K562 (cell line): ENCODE data around the gene VASH1. TPM values are rescaled to one million over a fixed set of nuclear protein-coding genes. Genes with fewer than 3 reads are reported as not detected.

ENCODE experiments used
- CTBP1 ChIP-seq: fragments of 450-650 bp; IDR thresholded peaks from 2 replicates; pipeline ENCODE4 v1.6.1; 2016; ENCODE audit warnings: borderline replicate concordance
- KDM5B ChIP-seq: fragments of 200-600 bp; sonication (generic); IDR thresholded peaks from 2 replicates; pipeline ENCODE4 v1.6.1; 2012; ENCODE audit warnings: low read depth, mild to moderate bottlenecking, moderate library complexity, low read length, control low read depth, inconsistent platforms; ENCODE audit not compliant: insufficient replicate concordance
- L3MBTL2 ChIP-seq: fragments of 450-650 bp; IDR thresholded peaks from 2 replicates; pipeline ENCODE4 v1.6.1; 2016; ENCODE audit warnings: mild to moderate bottlenecking, moderate library complexity
- NFE2L1 ChIP-seq: fragments of 450-650 bp; IDR thresholded peaks from 2 replicates; pipeline ENCODE4 v1.6.1; 2016; ENCODE audit warnings: missing genetic modification characterization, low read depth, mild to moderate bottlenecking, missing compliant biosample characterization, moderate library complexity, borderline replicate concordance
- PCBP1 ChIP-seq: fragments of 200-400 bp; formaldehyde crosslinking; IDR thresholded peaks from 2 replicates; pipeline ENCODE4 v1.6.1; 2018; ENCODE audit warnings: mild to moderate bottlenecking, low read depth, low read length; ENCODE audit not compliant: poor library complexity, severe bottlenecking
- RBM25 ChIP-seq: fragments of 200-400 bp; formaldehyde crosslinking; IDR thresholded peaks from 2 replicates; pipeline ENCODE4 v1.6.1; 2018; ENCODE audit warnings: low read length, low read depth, moderate library complexity; ENCODE audit not compliant: severe bottlenecking
- RBM39 ChIP-seq: fragments of 200-400 bp; formaldehyde crosslinking; optimal IDR thresholded peaks from 2 replicates; pipeline ENCODE3; 2018; ENCODE audit warnings: low read depth, low read length
- RCOR1 ChIP-seq, 2 experiments: IDR thresholded peaks; 2 replicates each; pipeline ENCODE4 v1.6.1; 2012; ENCODE audit warnings: low read depth in 2 of 2, low read length in 2 of 2, borderline replicate concordance in 1 of 2, improper control_type of control experiment in 1 of 2
- SMAD1 ChIP-seq: fragments of 150-350 bp; IDR thresholded peaks from 2 replicates; pipeline ENCODE4 v1.6.1; 2014; ENCODE audit warnings: low read length, low read depth; ENCODE audit not compliant: partially characterized antibody
- SREBF2 ChIP-seq: sonication (generic); formaldehyde crosslinking; IDR thresholded peaks from 2 replicates; pipeline ENCODE4 v1.4.0; 2020; ENCODE audit warnings: mild to moderate bottlenecking, missing genetic modification reagents
- TBL1XR1 ChIP-seq, 2 experiments: IDR thresholded peaks; 2 replicates each; pipeline ENCODE4 v1.6.1; 2012; ENCODE audit warnings: improper control_type of control experiment in 2 of 2, low read length in 2 of 2, mild to moderate bottlenecking in 1 of 2
- TSC22D4 ChIP-seq: fragments of 450-650 bp; IDR thresholded peaks from 2 replicates; pipeline ENCODE4 v1.6.1; 2016; ENCODE audit warnings: missing genetic modification characterization, missing biosample characterization, control low read depth
- ZBTB17 ChIP-seq: fragments of 450-650 bp; formaldehyde crosslinking; IDR thresholded peaks from 2 replicates; pipeline ENCODE4 v1.4.0; 2020; ENCODE audit warnings: mild to moderate bottlenecking
- ZFP1 ChIP-seq: fragments of 450-650 bp; formaldehyde crosslinking; IDR thresholded peaks from 2 replicates; pipeline ENCODE4 v1.4.0; 2020; ENCODE audit warnings: mild to moderate bottlenecking, mixed read lengths
- polyA plus RNA-seq, 8 experiments: library from polyadenylated mRNA; depleted of rRNA in 4 of 8; stranded (reverse) in 5 of 8; unstranded in 3 of 8; fragments of >200 nt; fragmentation: Nextera tagmentation in 2 of 8; fragmentation: Illumina TruSeq in 1 of 8; extraction: Ambion mirVana in 2 of 8; extraction: Trizol in 1 of 8; gene quantifications; 2 replicates each; pipeline versions ENCODE4 v1.2.1 to v1.2.3, GENCODE V29; 2011 to 2014; ENCODE audit warnings: inconsistent platforms in 1 of 8, missing spikeins in 1 of 8
- total RNA-seq, 7 experiments: library from RNA; depleted of rRNA in 6 of 7; stranded (reverse); fragments of >200 nt in 6 of 7; fragmentation: Illumina TruSeq in 2 of 7; extraction: Trizol in 2 of 7; gene quantifications; 2 replicates each; pipeline versions ENCODE4 v1.2.1 to v1.2.3, GENCODE V29; 2011 to 2021; ENCODE audit warnings: low replicate concordance in 1 of 7
- TF ChIP-seq, protein P1 (sequence below), 2 experiments: IDR thresholded peaks in 1 of 2; conservative IDR thresholded peaks in 1 of 2; 2 replicates each; pipeline ENCODE4 v1.6.1; 2016; ENCODE audit warnings: low read depth in 2 of 2, mild to moderate bottlenecking in 1 of 2, missing compliant biosample characterization in 1 of 2, missing genetic modification characterization in 1 of 2, moderate library complexity in 1 of 2
- TF ChIP-seq, protein P2 (sequence below): sonication (generic); formaldehyde crosslinking; IDR thresholded peaks from 2 replicates; pipeline ENCODE4 v1.8.0; 2022; ENCODE audit warnings: mild to moderate bottlenecking, missing genetic modification reagents
- TF ChIP-seq, protein P3 (sequence below): fragments of 250-450 bp; sonication (Bioruptor Pico); IDR thresholded peaks from 2 replicates; pipeline ENCODE4 v1.8.0; 2022; ENCODE audit warnings: inconsistent platforms
- TF ChIP-seq, protein P4 (sequence below), 2 experiments: IDR thresholded peaks; 2 replicates each; pipeline ENCODE4 v1.6.1; 2011; ENCODE audit warnings: borderline replicate concordance in 1 of 2, control low read depth in 1 of 2, low read depth in 1 of 2, low read length in 1 of 2, mild to moderate bottlenecking in 1 of 2, mixed read lengths in 1 of 2, moderate library complexity in 1 of 2; ENCODE audit not compliant: insufficient read depth in 1 of 2, insufficient read length in 1 of 2, poor library complexity in 1 of 2, severe bottlenecking in 1 of 2; ENCODE audit errors: extremely low read depth in 1 of 2

The VASH1 gene
- total and polyA plus RNA-seq, 9 of the 15 experiments (the other 6 are each of a cell fraction or from before 2014, with no cell fraction given): 0.01 to 0.43 (median 0.13) TPM; not detected in 1

- TF ChIP-seq, protein P1, sequence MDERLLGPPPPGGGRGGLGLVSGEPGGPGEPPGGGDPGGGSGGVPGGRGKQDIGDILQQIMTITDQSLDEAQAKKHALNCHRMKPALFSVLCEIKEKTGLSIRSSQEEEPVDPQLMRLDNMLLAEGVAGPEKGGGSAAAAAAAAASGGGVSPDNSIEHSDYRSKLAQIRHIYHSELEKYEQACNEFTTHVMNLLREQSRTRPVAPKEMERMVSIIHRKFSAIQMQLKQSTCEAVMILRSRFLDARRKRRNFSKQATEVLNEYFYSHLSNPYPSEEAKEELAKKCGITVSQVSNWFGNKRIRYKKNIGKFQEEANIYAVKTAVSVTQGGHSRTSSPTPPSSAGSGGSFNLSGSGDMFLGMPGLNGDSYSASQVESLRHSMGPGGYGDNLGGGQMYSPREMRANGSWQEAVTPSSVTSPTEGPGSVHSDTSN (CRISPR knock-in tag; IDR thresholded peaks at IDR 0.05; ENCODE audit: low read depth): no peak
- TF ChIP-seq, protein P1 (tag; conservative IDR thresholded peaks at IDR 0.05; ENCODE audit: low read depth): no peak
- TF ChIP-seq TBL1XR1 (IDR thresholded peaks at IDR 0.05; ENCODE audit: low read length in 2 of 2) (no peak), SREBF2 (CRISPR knock-in tag) (no peak), SMAD1 (no peak), CTBP1 (peak; percentile 25; the same call in 1 of the 2 replicates), NFE2L1 (no peak), RCOR1 (IDR thresholded peaks at IDR 0.05; ENCODE audit: borderline replicate concordance in 1 of 2, low read depth in 2 of 2, low read length in 2 of 2) (no peak), RBM25 (no peak), KDM5B (no peak), TSC22D4 (tag) (no peak), ZBTB17 (CRISPR knock-in tag) (peak; percentile 34; the same call in 1 of the 2 replicates), L3MBTL2 (0 out of 2 replicates have a peak, but pooled peaks have one; percentile 22), ZFP1 (CRISPR knock-in tag) (no peak), RBM39 (no peak), PCBP1 (no peak)
- TF ChIP-seq, protein P2, sequence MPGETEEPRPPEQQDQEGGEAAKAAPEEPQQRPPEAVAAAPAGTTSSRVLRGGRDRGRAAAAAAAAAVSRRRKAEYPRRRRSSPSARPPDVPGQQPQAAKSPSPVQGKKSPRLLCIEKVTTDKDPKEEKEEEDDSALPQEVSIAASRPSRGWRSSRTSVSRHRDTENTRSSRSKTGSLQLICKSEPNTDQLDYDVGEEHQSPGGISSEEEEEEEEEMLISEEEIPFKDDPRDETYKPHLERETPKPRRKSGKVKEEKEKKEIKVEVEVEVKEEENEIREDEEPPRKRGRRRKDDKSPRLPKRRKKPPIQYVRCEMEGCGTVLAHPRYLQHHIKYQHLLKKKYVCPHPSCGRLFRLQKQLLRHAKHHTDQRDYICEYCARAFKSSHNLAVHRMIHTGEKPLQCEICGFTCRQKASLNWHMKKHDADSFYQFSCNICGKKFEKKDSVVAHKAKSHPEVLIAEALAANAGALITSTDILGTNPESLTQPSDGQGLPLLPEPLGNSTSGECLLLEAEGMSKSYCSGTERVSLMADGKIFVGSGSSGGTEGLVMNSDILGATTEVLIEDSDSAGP (CRISPR knock-in tag): peak; percentile 88
- TF ChIP-seq, protein P3, sequence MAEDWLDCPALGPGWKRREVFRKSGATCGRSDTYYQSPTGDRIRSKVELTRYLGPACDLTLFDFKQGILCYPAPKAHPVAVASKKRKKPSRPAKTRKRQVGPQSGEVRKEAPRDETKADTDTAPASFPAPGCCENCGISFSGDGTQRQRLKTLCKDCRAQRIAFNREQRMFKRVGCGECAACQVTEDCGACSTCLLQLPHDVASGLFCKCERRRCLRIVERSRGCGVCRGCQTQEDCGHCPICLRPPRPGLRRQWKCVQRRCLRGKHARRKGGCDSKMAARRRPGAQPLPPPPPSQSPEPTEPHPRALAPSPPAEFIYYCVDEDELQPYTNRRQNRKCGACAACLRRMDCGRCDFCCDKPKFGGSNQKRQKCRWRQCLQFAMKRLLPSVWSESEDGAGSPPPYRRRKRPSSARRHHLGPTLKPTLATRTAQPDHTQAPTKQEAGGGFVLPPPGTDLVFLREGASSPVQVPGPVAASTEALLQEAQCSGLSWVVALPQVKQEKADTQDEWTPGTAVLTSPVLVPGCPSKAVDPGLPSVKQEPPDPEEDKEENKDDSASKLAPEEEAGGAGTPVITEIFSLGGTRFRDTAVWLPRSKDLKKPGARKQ: 0 out of 2 replicates have a peak, but pooled peaks have one; percentile 34
- TF ChIP-seq, protein P4, sequence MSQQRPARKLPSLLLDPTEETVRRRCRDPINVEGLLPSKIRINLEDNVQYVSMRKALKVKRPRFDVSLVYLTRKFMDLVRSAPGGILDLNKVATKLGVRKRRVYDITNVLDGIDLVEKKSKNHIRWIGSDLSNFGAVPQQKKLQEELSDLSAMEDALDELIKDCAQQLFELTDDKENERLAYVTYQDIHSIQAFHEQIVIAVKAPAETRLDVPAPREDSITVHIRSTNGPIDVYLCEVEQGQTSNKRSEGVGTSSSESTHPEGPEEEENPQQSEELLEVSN (IDR thresholded peaks at IDR 0.05; ENCODE audit: borderline replicate concordance in 1 of 2, extremely low read depth in 1 of 2, insufficient read depth in 1 of 2, insufficient read length in 1 of 2, low read depth in 1 of 2, low read length in 1 of 2, poor library complexity in 1 of 2, severe bottlenecking in 1 of 2): peak in 1 of 2 experiments; percentile 58
- TF ChIP-seq, all 486 proteins: peak for 9
These were observed at the start of gene VASH1 (continued) for GRCh38 chr14:76761136-76761959.
